Kidney epithelial cell (primary cell): ENCODE results near the gene ZNF521. TPM values are rescaled to one million over a fixed set of nuclear protein-coding genes. Genes with fewer than 3 reads are reported as not detected.
"Not testable (repeated sequence)": the region's sequence is repeated elsewhere in the genome, so short reads cannot be mapped to it uniquely, and the experiment has no call there.

ENCODE experiments used
- DNase-seq: peaks from one replicate; pipeline ENCODE4 v3.0.0-alpha.2; 2010; ENCODE audit warnings: low read depth
- H3K27me3 ChIP-seq: 2 replicates; pipeline ENCODE4 v1.6.0; 2011; ENCODE audit warnings: low read length; ENCODE audit not compliant: control insufficient read depth, insufficient read depth
- H3K36me3 ChIP-seq: 2 replicates; pipeline ENCODE4 v1.5.1; 2011; ENCODE audit warnings: low read length; ENCODE audit not compliant: control insufficient read depth, insufficient read depth
- H3K4me3 ChIP-seq: 2 replicates; pipeline ENCODE4 v1.5.1; 2011; ENCODE audit warnings: low read depth, mild to moderate bottlenecking, control low read depth, low read length
- CTCF ChIP-seq: IDR thresholded peaks from 2 replicates; pipeline ENCODE4 v1.5.1; 2011; ENCODE audit warnings: mild to moderate bottlenecking, moderate library complexity, low read length, control low read depth, inconsistent platforms; ENCODE audit not compliant: insufficient read depth, poor library complexity, severe bottlenecking
- total RNA-seq: library from RNA; depleted of rRNA; stranded (reverse); fragments of >200 nt; gene quantifications from 2 replicates; pipeline ENCODE4 v1.2.3, GENCODE V29; 2015

The ZNF521 gene
- total RNA-seq, 1 donor from 2014 or later: 6.0 TPM

- Histone ChIP-seq H3K4me3 (no peak overlapping the region), H3K27me3 (no peaks in the 10 kb centered on the region), H3K36me3 (no peaks in the 10 kb centered on the region)
- DNase-seq: no peak
- no peak for TF ChIP-seq CTCF
Measured at GRCh38 chr18:25279961-25280360, 72.0 kb downstream of the ZNF521 start.

GRCh38 chr18:25279556-25279955 is 72.4 kb downstream of the ZNF521 start:
- TF ChIP-seq CTCF: no peak
- DNase-seq: no peak
- Histone ChIP-seq H3K36me3 (no peaks in the 10 kb centered on the region), H3K4me3 (no peak overlapping the region), H3K27me3 (no peaks in the 10 kb centered on the region)

- no peaks in the 10 kb centered on the region for H3K36me3 ChIP-seq
- DNase-seq: no peak
- no peaks in the 10 kb centered on the region for H3K27me3 ChIP-seq
- TF ChIP-seq CTCF: no peak
- no peak overlapping the region for H3K4me3 ChIP-seq
Measured at GRCh38 chr18:25279133-25279532, 72.8 kb downstream of the ZNF521 start.

- Histone ChIP-seq H3K4me3 (no peak overlapping the region), H3K27me3 (no peaks in the 10 kb centered on the region), H3K36me3 (no peaks in the 10 kb centered on the region)
- no peak for TF ChIP-seq CTCF
- DNase-seq: no peak
Measured at GRCh38 chr18:25278394-25278793, 73.6 kb downstream of the ZNF521 start.

- no peaks in the 10 kb centered on the region for H3K36me3 ChIP-seq
- H3K27me3 ChIP-seq: no peaks in the 10 kb centered on the region
- no peak overlapping the region for H3K4me3 ChIP-seq
- DNase-seq: no peak
- no peak for TF ChIP-seq CTCF
Measured at GRCh38 chr18:25275412-25276001, 76.5 kb downstream of the ZNF521 start.

GRCh38 chr18:25274926-25275325 is 77.0 kb downstream of the ZNF521 start:
- no peak for TF ChIP-seq CTCF
- no peaks in the 10 kb centered on the region for H3K27me3 ChIP-seq
- no peak for DNase-seq
- H3K4me3 ChIP-seq: no peak overlapping the region
- H3K36me3 ChIP-seq: no peaks in the 10 kb centered on the region

- not testable (repeated sequence) for H3K4me3 ChIP-seq, DNase-seq, H3K36me3 ChIP-seq, H3K27me3 ChIP-seq
Measured at GRCh38 chr18:25266931-25267527, 84.9 kb downstream of the ZNF521 start.
